T-helper 17 cell (primary cell): ENCODE measurements around the gene PARM1. TPM values are rescaled to one million over a fixed set of nuclear protein-coding genes. Genes with fewer than 3 reads are reported as not detected.

ENCODE experiments used
- ATAC-seq: fragments of 150-1000 bp; cut with Tn5 transposase; 2 replicates; pipeline ENCODE4 v1.10.0; 2021; ENCODE audit warnings: mild to moderate bottlenecking, moderate library complexity
- DNase-seq, 3 donors: peaks; one replicate each; pipeline versions ENCODE4 v3.0.0 to v3.0.0-alpha.2; 2020 to 2021
- H3K9me3 ChIP-seq: one replicate; pipeline ENCODE4 v1.7.0; 2013; ENCODE audit warnings: low read length, mild to moderate bottlenecking; ENCODE audit not compliant: control insufficient read depth, poor library complexity, severe bottlenecking
- H3K27ac Mint-ChIP-seq: one replicate; pipeline ENCODE4 v1.8.0; 2022; ENCODE audit warnings: mild to moderate bottlenecking, moderate library complexity, mixed read lengths
- H3K27me3 Mint-ChIP-seq: one replicate; pipeline ENCODE4 v1.8.0; 2022; ENCODE audit warnings: mixed read lengths
- H3K36me3 Mint-ChIP-seq: one replicate; pipeline ENCODE4 v1.8.0; 2022; ENCODE audit warnings: low read depth, mixed read lengths
- H3K4me1 Mint-ChIP-seq: one replicate; pipeline ENCODE4 v1.8.0; 2022; ENCODE audit warnings: mild to moderate bottlenecking, mixed read lengths
- H3K4me3 Mint-ChIP-seq: one replicate; pipeline ENCODE4 v1.8.0; 2022; ENCODE audit warnings: mild to moderate bottlenecking, moderate library complexity, mixed read lengths
- total RNA-seq, 4 donors: library from RNA in 2 of 4; stranded (reverse) in 2 of 4; gene quantifications; one replicate each; pipeline ENCODE4 v1.2.3 and lab custom pipeline; 2022 to 2026

Gene PARM1
- total RNA-seq, 2 donors from 2014 or later = 0.13 to 0.52 TPM

GRCh38 chr4:74948236-74948635 lies 15.3 kb downstream of the PARM1 start:
- H3K9me3 ChIP-seq = no peaks in the 10 kb centered on the region
- Mint-ChIP-seq H3K27ac (no peak overlapping the region), H3K4me3 (no peak overlapping the region), H3K36me3 (no peaks in the 10 kb centered on the region), H3K4me1 (no peaks in the 10 kb centered on the region), H3K27me3 (no peaks in the 10 kb centered on the region)
- ATAC-seq (no peak), DNase-seq (no peak)

GRCh38 chr4:74950200-74950599 lies 17.3 kb downstream of the PARM1 start:
- Mint-ChIP-seq H3K4me1 (no peaks in the 10 kb centered on the region), H3K4me3 (no peak overlapping the region), H3K27me3 (no peaks in the 10 kb centered on the region), H3K36me3 (no peaks in the 10 kb centered on the region), H3K27ac (no peak overlapping the region)
- no peak for ATAC-seq
- no peaks in the 10 kb centered on the region for H3K9me3 ChIP-seq
- DNase-seq = no peak

GRCh38 chr4:74950882-74951281 lies 18.0 kb downstream of the PARM1 start:
- H3K9me3 ChIP-seq = no peaks in the 10 kb centered on the region
- Mint-ChIP-seq H3K4me1 (no peaks in the 10 kb centered on the region), H3K27me3 (no peaks in the 10 kb centered on the region), H3K36me3 (no peaks in the 10 kb centered on the region), H3K4me3 (no peak overlapping the region), H3K27ac (no peak overlapping the region)
- DNase-seq (no peak), ATAC-seq (no peak)

GRCh38 chr4:74953647-74954046 lies 20.7 kb downstream of the PARM1 start:
- DNase-seq = no peak
- H3K27me3 Mint-ChIP-seq = no peaks in the 10 kb centered on the region
- ATAC-seq = no peak

GRCh38 chr4:74958881-74959280 lies 26.0 kb downstream of the PARM1 start:
- Mint-ChIP-seq H3K27me3 (no peaks in the 10 kb centered on the region), H3K4me3 (no peak overlapping the region), H3K36me3 (no peaks in the 10 kb centered on the region), H3K4me1 (no peaks in the 10 kb centered on the region), H3K27ac (no peak overlapping the region)
- DNase-seq = no peak
- no peak for ATAC-seq
- H3K9me3 ChIP-seq = peaks cover 6% of the 10 kb centered on the region

More at GRCh38 chr4:74953647-74954046, 20.7 kb downstream of the PARM1 start:
- Mint-ChIP-seq H3K27ac (no peak overlapping the region), H3K4me1 (no peaks in the 10 kb centered on the region), H3K4me3 (no peak overlapping the region), H3K36me3 (no peaks in the 10 kb centered on the region)
- no peaks in the 10 kb centered on the region for H3K9me3 ChIP-seq

GRCh38 chr4:74961230-74961629 lies 28.3 kb downstream of the PARM1 start:
- peaks cover 6% of the 10 kb centered on the region for H3K9me3 ChIP-seq
- Mint-ChIP-seq H3K36me3 (no peaks in the 10 kb centered on the region), H3K4me1 (no peaks in the 10 kb centered on the region), H3K4me3 (no peak overlapping the region), H3K27me3 (no peaks in the 10 kb centered on the region), H3K27ac (no peak overlapping the region)
- ATAC-seq (no peak), DNase-seq (no peak)

GRCh38 chr4:74962584-74962983 lies 29.7 kb downstream of the PARM1 start:
- Mint-ChIP-seq H3K36me3 (no peaks in the 10 kb centered on the region), H3K27me3 (no peaks in the 10 kb centered on the region), H3K4me1 (no peaks in the 10 kb centered on the region), H3K27ac (no peak overlapping the region), H3K4me3 (no peak overlapping the region)
- H3K9me3 ChIP-seq = peaks cover 6% of the 10 kb centered on the region
- DNase-seq (no peak), ATAC-seq (no peak)

- no peak overlapping the region for H3K4me3 Mint-ChIP-seq
- no peaks in the 10 kb centered on the region for H3K4me1 Mint-ChIP-seq
- H3K27ac Mint-ChIP-seq = no peak overlapping the region
- H3K9me3 ChIP-seq = peaks cover 6% of the 10 kb centered on the region
- H3K27me3 Mint-ChIP-seq = no peaks in the 10 kb centered on the region
- ATAC-seq = no peak
- no peak for DNase-seq
- no peaks in the 10 kb centered on the region for H3K36me3 Mint-ChIP-seq
These were observed 31.4 kb downstream of the PARM1 start for GRCh38 chr4:74964311-74964710.

- ATAC-seq = no peak
- Mint-ChIP-seq H3K27ac (no peak overlapping the region), H3K36me3 (no peaks in the 10 kb centered on the region), H3K27me3 (no peaks in the 10 kb centered on the region), H3K4me3 (no peak overlapping the region), H3K4me1 (no peaks in the 10 kb centered on the region)
- no peak for DNase-seq
- H3K9me3 ChIP-seq = no peaks in the 10 kb centered on the region
These were observed 34.4 kb downstream of the PARM1 start for GRCh38 chr4:74967324-74967723.

- DNase-seq = no peak
- no peak overlapping the region for H3K4me3 Mint-ChIP-seq
- H3K36me3 Mint-ChIP-seq = no peaks in the 10 kb centered on the region
- H3K27ac Mint-ChIP-seq = no peak overlapping the region
- H3K9me3 ChIP-seq = no peaks in the 10 kb centered on the region
- no peaks in the 10 kb centered on the region for H3K4me1 Mint-ChIP-seq
- H3K27me3 Mint-ChIP-seq = no peaks in the 10 kb centered on the region
- no peak for ATAC-seq
These were observed 35.7 kb downstream of the PARM1 start for GRCh38 chr4:74968456-74969164.

- Mint-ChIP-seq H3K4me3 (no peak overlapping the region), H3K4me1 (no peaks in the 10 kb centered on the region), H3K27me3 (peaks cover under 1% of the 10 kb centered on the region), H3K27ac (no peak overlapping the region), H3K36me3 (no peaks in the 10 kb centered on the region)
- no peaks in the 10 kb centered on the region for H3K9me3 ChIP-seq
- no peak for ATAC-seq
- no peak for DNase-seq
These were observed 36.9 kb downstream of the PARM1 start for GRCh38 chr4:74969507-74970474.

- DNase-seq (no peak), ATAC-seq (no peak)
- no peaks in the 10 kb centered on the region for H3K9me3 ChIP-seq
- H3K27me3 Mint-ChIP-seq = peaks cover 7% of the 10 kb centered on the region
- H3K4me1 Mint-ChIP-seq = no peaks in the 10 kb centered on the region
- H3K27ac Mint-ChIP-seq = no peak overlapping the region
- no peaks in the 10 kb centered on the region for H3K36me3 Mint-ChIP-seq
- H3K4me3 Mint-ChIP-seq = no peak overlapping the region
These were observed 37.7 kb downstream of the PARM1 start for GRCh38 chr4:74970577-74970976.

GRCh38 chr4:74971862-74972261 lies 38.9 kb downstream of the PARM1 start:
- H3K27me3 Mint-ChIP-seq = peaks cover 7% of the 10 kb centered on the region
- ATAC-seq = no peak
- no peaks in the 10 kb centered on the region for H3K9me3 ChIP-seq
- H3K27ac Mint-ChIP-seq = no peak overlapping the region
- H3K4me1 Mint-ChIP-seq = no peaks in the 10 kb centered on the region
- DNase-seq = no peak
- H3K36me3 Mint-ChIP-seq = no peaks in the 10 kb centered on the region
- no peak overlapping the region for H3K4me3 Mint-ChIP-seq
